ENCODE data around the gene FKBP8.

The FKBP8 gene

GRCh38 chr19:18494267-18494607, 49.1 kb downstream of the FKBP8 start:
- DNase-seq (ENCODE audit: low read depth, low spot score) = no peak

DNA sequence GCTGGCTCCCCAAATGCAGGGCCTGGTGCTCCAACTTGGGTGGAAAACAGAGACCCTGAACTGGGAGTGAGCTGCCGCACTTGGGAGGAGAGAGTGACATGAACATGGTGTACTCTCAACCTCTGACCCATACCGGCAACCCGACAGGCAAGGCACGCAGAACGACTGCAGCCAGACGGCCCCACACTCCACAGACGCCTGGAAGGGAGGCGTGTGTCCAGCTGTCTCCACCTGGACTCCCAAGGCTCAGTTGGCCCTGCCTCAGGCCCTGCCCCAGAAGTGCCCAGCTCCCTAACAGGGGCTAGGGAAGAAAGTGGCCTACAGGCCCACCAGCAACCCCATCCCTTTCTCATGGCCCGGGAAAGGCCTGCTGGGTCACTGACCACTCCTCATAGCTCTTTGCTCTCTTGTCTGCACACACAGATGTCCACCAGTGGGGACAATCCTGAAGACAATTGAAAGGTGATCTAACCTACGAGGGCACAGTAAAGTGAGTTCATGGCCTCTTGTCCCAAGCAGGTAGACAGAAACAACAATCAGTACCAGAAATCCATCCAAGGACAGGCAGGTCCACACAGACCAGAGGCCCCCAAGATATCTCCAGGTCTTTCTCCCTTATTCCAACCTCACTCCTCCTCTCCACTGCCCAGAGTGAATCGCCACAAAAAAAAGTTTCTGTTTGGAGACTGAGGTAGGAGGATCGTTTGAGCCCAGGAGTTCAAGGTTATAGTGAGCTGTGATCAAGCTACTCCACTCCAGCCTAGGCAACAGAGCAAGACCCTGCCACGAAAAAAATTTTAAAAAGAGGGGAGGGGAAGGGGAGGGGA, 49.7 kb downstream of the FKBP8 start:
- no peak overlapping the region for H3K27ac ChIP-seq (ENCODE audit: low read length)
- no CpG with 5 or more reads among the region's 13 CpGs for WGBS (ENCODE audit: insufficient coverage, insufficient read length)
- H3K9me3 ChIP-seq (ENCODE audit: control insufficient read depth, insufficient read depth, low read length) = no peaks in the 10 kb centered on the region
- DNase-seq (ENCODE audit: low read depth, low spot score) = no peak
- H3K36me3 ChIP-seq (ENCODE audit: control insufficient read depth, insufficient read depth, low read length) = no peaks in the 10 kb centered on the region
- H3K4me1 ChIP-seq (ENCODE audit: control insufficient read depth, insufficient read depth, low read length) = 0 out of 2 replicates have a peak, but pooled peaks cover 2% of the 10 kb centered on the region
- no peaks in the 10 kb centered on the region for H3K27me3 ChIP-seq (ENCODE audit: control insufficient read depth, insufficient read depth, low read length)
- no peak overlapping the region for H3K4me3 ChIP-seq (ENCODE audit: low read length)

More at GRCh38 chr19:18494267-18494607, 49.1 kb downstream of the FKBP8 start:
- Histone ChIP-seq H3K4me1 (ENCODE audit: control insufficient read depth, insufficient read depth, low read length) (0 out of 2 replicates have a peak, but pooled peaks cover 2% of the 10 kb centered on the region), H3K9me3 (ENCODE audit: control insufficient read depth, insufficient read depth, low read length) (no peaks in the 10 kb centered on the region), H3K4me3 (ENCODE audit: low read length) (no peak overlapping the region), H3K27ac (ENCODE audit: low read length) (no peak overlapping the region), H3K36me3 (ENCODE audit: control insufficient read depth, insufficient read depth, low read length) (no peaks in the 10 kb centered on the region), H3K27me3 (ENCODE audit: control insufficient read depth, insufficient read depth, low read length) (no peaks in the 10 kb centered on the region)
- no CpG with 5 or more reads among the region's 7 CpGs for WGBS (ENCODE audit: insufficient coverage, insufficient read length)

DNA sequence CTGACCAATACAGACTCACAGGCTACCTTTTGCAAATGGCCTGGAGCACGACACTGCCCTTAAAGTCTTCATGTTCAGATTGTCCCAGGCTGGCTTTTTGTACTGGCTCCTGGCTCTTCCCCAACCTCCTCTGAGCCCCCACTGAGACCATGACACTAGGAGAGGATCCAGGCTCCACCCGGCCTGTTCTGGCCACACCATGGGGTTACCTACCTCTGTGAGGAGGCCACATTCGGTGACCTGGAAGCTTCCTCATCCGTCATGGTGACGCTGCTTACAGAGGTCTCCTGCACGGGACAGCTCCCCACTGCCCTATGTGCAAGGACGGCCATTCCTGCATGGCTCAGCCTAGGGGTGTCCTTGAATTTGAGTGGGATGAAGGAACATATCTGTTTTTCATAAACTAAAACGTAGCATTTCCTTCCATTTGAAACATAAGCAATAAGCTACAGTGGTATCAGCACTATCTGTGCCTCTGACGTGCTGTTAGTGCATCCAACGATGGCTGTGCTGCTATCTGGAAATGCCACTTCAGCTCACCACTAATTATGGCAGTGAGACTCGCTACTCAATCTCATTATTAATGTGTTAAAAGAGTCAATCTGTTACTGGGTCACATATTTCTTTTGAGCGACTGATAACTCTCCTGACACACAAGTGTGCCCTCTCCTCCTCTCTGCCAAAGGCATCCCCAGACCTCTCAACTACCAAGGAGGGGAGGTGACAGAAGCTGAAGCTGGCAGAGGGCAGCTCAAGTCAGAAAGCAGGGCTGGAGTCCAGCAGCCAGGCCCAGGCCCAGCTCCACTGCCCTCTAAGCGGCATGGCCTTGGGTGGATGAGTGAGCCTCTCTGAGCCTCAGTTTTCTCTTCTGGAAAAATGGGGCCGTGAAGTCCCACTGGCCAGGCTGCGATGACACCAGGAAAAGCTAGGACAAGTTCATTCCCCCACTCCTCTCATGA, 51.1 kb downstream of the FKBP8 start:
- Histone ChIP-seq H3K9me3 (ENCODE audit: control insufficient read depth, insufficient read depth, low read length) (no peaks in the 10 kb centered on the region), H3K4me3 (ENCODE audit: low read length) (no peak overlapping the region), H3K4me1 (ENCODE audit: control insufficient read depth, insufficient read depth, low read length) (0 out of 2 replicates have a peak, but pooled peaks cover 2% of the 10 kb centered on the region), H3K27ac (ENCODE audit: low read length) (no peak overlapping the region), H3K27me3 (ENCODE audit: control insufficient read depth, insufficient read depth, low read length) (no peaks in the 10 kb centered on the region), H3K36me3 (ENCODE audit: control insufficient read depth, insufficient read depth, low read length) (no peaks in the 10 kb centered on the region)
- no peak for DNase-seq (ENCODE audit: low read depth, low spot score)
- WGBS (ENCODE audit: insufficient coverage, insufficient read length) = no CpG with 5 or more reads among the region's 15 CpGs

DNA sequence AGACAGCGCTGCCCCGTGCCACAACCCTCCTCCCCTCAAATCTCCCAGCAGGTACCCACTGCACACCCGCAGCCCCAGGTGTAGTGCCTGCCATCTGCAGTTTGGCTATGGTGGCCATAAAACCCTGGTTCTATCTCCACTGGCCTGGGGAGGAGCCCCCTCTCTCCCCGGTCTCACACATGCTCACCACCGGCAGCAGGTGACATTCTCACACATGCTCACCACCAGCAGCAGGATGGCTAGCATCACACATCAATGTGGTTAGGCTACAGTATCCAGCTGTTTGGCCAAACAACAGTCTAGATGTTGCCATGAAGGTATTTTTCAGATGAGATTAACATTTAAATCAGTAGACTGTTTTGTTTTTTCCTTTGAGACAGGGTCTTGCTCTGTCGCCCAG, 52.6 kb downstream of the FKBP8 start:
- Histone ChIP-seq H3K27ac (ENCODE audit: low read length) (no peak overlapping the region), H3K36me3 (ENCODE audit: control insufficient read depth, insufficient read depth, low read length) (no peaks in the 10 kb centered on the region), H3K27me3 (ENCODE audit: control insufficient read depth, insufficient read depth, low read length) (no peaks in the 10 kb centered on the region), H3K9me3 (ENCODE audit: control insufficient read depth, insufficient read depth, low read length) (no peaks in the 10 kb centered on the region), H3K4me3 (ENCODE audit: low read length) (no peak overlapping the region), H3K4me1 (ENCODE audit: control insufficient read depth, insufficient read depth, low read length) (peaks cover 4% of the 10 kb centered on the region; the same call in 1 of the 2 replicates)
- WGBS (ENCODE audit: insufficient coverage, insufficient read length) = no CpG with 5 or more reads among the region's 6 CpGs
- DNase-seq (ENCODE audit: low read depth, low spot score) = no peak

DNA sequence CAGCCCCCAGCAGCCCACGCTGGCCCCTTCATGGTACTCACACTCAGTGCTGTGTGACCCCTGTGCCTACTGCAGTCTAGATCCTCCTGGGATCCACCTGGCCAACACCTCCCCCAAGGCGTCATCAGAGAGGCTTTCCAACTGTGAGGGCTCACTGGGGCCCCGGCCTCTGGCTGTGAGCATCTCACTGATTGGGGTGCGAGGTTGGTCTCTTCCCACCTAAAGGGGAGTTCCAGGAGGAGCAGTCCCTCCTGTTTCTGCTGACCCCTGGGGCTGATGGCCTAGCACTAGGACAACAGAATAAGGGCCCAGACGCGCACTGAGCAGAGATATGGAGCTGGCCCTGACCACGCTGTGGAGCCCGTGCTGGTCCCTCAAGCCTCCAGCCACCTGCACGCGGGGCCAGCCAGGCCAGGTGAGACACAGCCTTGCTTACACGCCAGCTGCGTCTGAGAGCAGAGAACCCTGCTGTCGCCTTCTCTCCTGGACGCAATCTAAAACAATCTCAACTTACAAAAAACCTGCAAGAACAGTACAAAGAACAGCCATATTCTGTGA, 53.7 kb downstream of the FKBP8 start:
- Histone ChIP-seq H3K9me3 (ENCODE audit: control insufficient read depth, insufficient read depth, low read length) (no peaks in the 10 kb centered on the region), H3K36me3 (ENCODE audit: control insufficient read depth, insufficient read depth, low read length) (no peaks in the 10 kb centered on the region), H3K4me3 (ENCODE audit: low read length) (no peak overlapping the region), H3K27me3 (ENCODE audit: control insufficient read depth, insufficient read depth, low read length) (no peaks in the 10 kb centered on the region), H3K27ac (ENCODE audit: low read length) (no peak overlapping the region), H3K4me1 (ENCODE audit: control insufficient read depth, insufficient read depth, low read length) (peaks cover 4% of the 10 kb centered on the region; the same call in 1 of the 2 replicates)
- no peak for DNase-seq (ENCODE audit: low read depth, low spot score)
- WGBS (ENCODE audit: insufficient coverage, insufficient read length) = no CpG with 5 or more reads among the region's 14 CpGs

- H3K27ac ChIP-seq (ENCODE audit: low read length) = no peak overlapping the region
- no peaks in the 10 kb centered on the region for H3K9me3 ChIP-seq (ENCODE audit: control insufficient read depth, insufficient read depth, low read length)
- H3K4me3 ChIP-seq (ENCODE audit: low read length) = no peak overlapping the region
- DNase-seq (ENCODE audit: low read depth, low spot score) = no peak
- WGBS (ENCODE audit: insufficient coverage, insufficient read length) = no CpG with 5 or more reads among the region's 22 CpGs
- H3K36me3 ChIP-seq (ENCODE audit: control insufficient read depth, insufficient read depth, low read length) = no peaks in the 10 kb centered on the region
- H3K27me3 ChIP-seq (ENCODE audit: control insufficient read depth, insufficient read depth, low read length) = no peaks in the 10 kb centered on the region
- H3K4me1 ChIP-seq (ENCODE audit: control insufficient read depth, insufficient read depth, low read length) = peaks cover 4% of the 10 kb centered on the region; the same call in 1 of the 2 replicates
Observed at GRCh38 chr19:18488838-18489626, 54.3 kb downstream of the FKBP8 start.

DNA sequence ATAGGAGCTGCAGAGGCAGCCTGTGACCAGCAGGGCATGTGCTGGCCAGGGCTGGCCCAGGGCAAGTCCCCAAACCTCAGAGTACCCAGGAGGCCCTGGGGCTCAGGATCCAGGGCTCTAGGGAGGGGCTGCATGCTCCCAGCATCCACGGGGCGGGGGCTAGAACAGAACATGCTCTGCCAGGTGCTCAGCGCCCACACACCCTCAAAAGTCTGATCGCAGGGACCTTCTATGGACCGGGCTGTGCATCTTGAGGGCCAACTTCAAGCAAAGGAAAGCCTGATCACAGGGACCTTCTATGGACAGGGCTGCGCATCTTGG, 55.0 kb downstream of the FKBP8 start:
- DNase-seq (ENCODE audit: low read depth, low spot score) = no peak
- no peaks in the 10 kb centered on the region for H3K36me3 ChIP-seq (ENCODE audit: control insufficient read depth, insufficient read depth, low read length)
- peaks cover 4% of the 10 kb centered on the region; the same call in 1 of the 2 replicates for H3K4me1 ChIP-seq (ENCODE audit: control insufficient read depth, insufficient read depth, low read length)
- no peaks in the 10 kb centered on the region for H3K27me3 ChIP-seq (ENCODE audit: control insufficient read depth, insufficient read depth, low read length)
- H3K9me3 ChIP-seq (ENCODE audit: control insufficient read depth, insufficient read depth, low read length) = no peaks in the 10 kb centered on the region
- H3K4me3 ChIP-seq (ENCODE audit: low read length) = no peak overlapping the region
- WGBS (ENCODE audit: insufficient coverage, insufficient read length) = no CpG with 5 or more reads among the region's 6 CpGs
- H3K27ac ChIP-seq (ENCODE audit: low read length) = no peak overlapping the region

DNA sequence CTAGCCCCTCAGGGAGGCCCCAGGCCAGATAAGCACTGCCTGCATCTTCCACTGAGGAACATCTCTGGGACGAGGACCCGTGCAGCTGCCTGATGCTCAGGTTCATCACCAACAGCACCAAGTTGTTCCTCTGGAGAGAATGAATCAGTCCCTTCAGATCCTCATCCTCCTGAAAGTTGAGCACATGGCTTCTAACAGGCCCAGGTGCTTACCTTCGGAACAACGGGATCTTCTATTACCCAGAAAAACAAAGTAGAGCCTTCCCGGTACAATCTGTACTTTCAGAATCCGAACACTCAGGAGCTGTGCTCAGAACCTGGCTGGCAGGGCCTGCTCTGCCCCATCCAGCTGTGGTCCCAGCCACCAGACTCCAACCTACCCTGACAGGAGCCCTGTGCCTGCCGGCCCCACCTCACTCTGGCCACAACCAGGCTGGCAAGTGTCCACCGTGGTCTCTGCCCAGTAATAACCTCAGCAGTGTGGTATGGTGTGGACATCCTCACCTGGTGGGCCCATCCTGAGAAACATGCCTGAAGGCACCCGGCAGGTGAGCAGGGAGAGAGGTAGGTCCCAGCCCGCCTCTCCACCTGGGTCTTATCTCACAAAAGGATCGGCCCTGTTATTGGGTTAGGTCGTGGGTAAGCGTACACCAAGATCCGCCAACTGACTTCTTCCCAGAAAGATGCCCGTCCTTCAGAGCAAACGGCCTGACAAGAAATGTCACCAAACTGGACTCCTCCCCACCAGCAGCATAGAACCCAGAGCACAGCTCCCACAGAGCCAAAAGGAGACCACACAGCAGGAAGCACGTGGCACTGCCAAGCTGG, 55.6 kb downstream of the FKBP8 start:
- peaks cover 4% of the 10 kb centered on the region; the same call in 1 of the 2 replicates for H3K4me1 ChIP-seq (ENCODE audit: control insufficient read depth, insufficient read depth, low read length)
- H3K27me3 ChIP-seq (ENCODE audit: control insufficient read depth, insufficient read depth, low read length) = no peaks in the 10 kb centered on the region
- DNase-seq (ENCODE audit: low read depth, low spot score) = no peak
- H3K27ac ChIP-seq (ENCODE audit: low read length) = no peak overlapping the region
- no peaks in the 10 kb centered on the region for H3K36me3 ChIP-seq (ENCODE audit: control insufficient read depth, insufficient read depth, low read length)
- no CpG with 5 or more reads among the region's 17 CpGs for WGBS (ENCODE audit: insufficient coverage, insufficient read length)
- H3K4me3 ChIP-seq (ENCODE audit: low read length) = no peak overlapping the region
- H3K9me3 ChIP-seq (ENCODE audit: control insufficient read depth, insufficient read depth, low read length) = no peaks in the 10 kb centered on the region

- Histone ChIP-seq H3K4me1 (ENCODE audit: control insufficient read depth, insufficient read depth, low read length) (peaks cover 4% of the 10 kb centered on the region; the same call in 1 of the 2 replicates), H3K9me3 (ENCODE audit: control insufficient read depth, insufficient read depth, low read length) (no peaks in the 10 kb centered on the region), H3K27me3 (ENCODE audit: control insufficient read depth, insufficient read depth, low read length) (no peaks in the 10 kb centered on the region), H3K36me3 (ENCODE audit: control insufficient read depth, insufficient read depth, low read length) (no peaks in the 10 kb centered on the region), H3K27ac (ENCODE audit: low read length) (no peak overlapping the region), H3K4me3 (ENCODE audit: low read length) (no peak overlapping the region)
- WGBS (ENCODE audit: insufficient coverage, insufficient read length) = no CpG with 5 or more reads among the region's 8 CpGs
- DNase-seq (ENCODE audit: low read depth, low spot score) = no peak
Observed at GRCh38 chr19:18486746-18487145, 56.6 kb downstream of the FKBP8 start.

Data from iPS DF 6.9 (cell line).